Activated CD8-positive, alpha-beta memory T cell treated with anti-CD3 and anti-CD28 coated beads, Interleukin-2, amount 50 U/mL, for 4 hours (primary cell): ENCODE results near the gene C19orf12.

Experiments
- DNase-seq: peaks from one replicate; pipeline ENCODE4 v3.0.0-alpha.2; 2020

C19orf12 gene

GRCh38 chr19:29714953-29715700 lies at the start of gene C19orf12:
C19orf12 (minus strand) TSS chr19:29715261; CDS start chr19:29708413, 6,848 bp downstream.
- DNase-seq, result peak; percentile 60

GRCh38 chr19:29764361-29764760 lies 49.3 kb upstream of the C19orf12 start:
- no peak for DNase-seq

- no peak for DNase-seq
These were observed 48.1 kb upstream of the C19orf12 start for GRCh38 chr19:29763196-29763595.

GRCh38 chr19:29761575-29762232 lies 46.6 kb upstream of the C19orf12 start:
- no peak for DNase-seq

GRCh38 chr19:29760752-29761502 lies 45.9 kb upstream of the C19orf12 start:
- no peak for DNase-seq

GRCh38 chr19:29759359-29759758 lies 44.3 kb upstream of the C19orf12 start:
- DNase-seq, result no peak

GRCh38 chr19:29758863-29759262 lies 43.8 kb upstream of the C19orf12 start:
- no peak for DNase-seq

GRCh38 chr19:29757551-29757950 lies 42.5 kb upstream of the C19orf12 start:
- no peak for DNase-seq

- DNase-seq, result no peak
These were observed 38.9 kb upstream of the C19orf12 start for GRCh38 chr19:29753934-29754305.

GRCh38 chr19:29753190-29753933 lies 38.3 kb upstream of the C19orf12 start:
- no peak for DNase-seq

- no peak for DNase-seq
These were observed 37.5 kb upstream of the C19orf12 start for GRCh38 chr19:29752450-29753025.

GRCh38 chr19:29751932-29752331 lies 36.9 kb upstream of the C19orf12 start:
- no peak for DNase-seq

GRCh38 chr19:29750001-29750400 lies 34.9 kb upstream of the C19orf12 start:
- DNase-seq, result no peak

GRCh38 chr19:29748996-29749849 lies 34.2 kb upstream of the C19orf12 start:
- no peak for DNase-seq

- no peak for DNase-seq
These were observed 30.2 kb upstream of the C19orf12 start for GRCh38 chr19:29745253-29745652.

GRCh38 chr19:29743681-29744080 lies 28.6 kb upstream of the C19orf12 start:
- no peak for DNase-seq

- DNase-seq, result no peak
These were observed 26.7 kb upstream of the C19orf12 start for GRCh38 chr19:29741776-29742175.

- no peak for DNase-seq
These were observed 26.2 kb upstream of the C19orf12 start for GRCh38 chr19:29741226-29741625.

- DNase-seq, result no peak
These were observed 22.5 kb upstream of the C19orf12 start for GRCh38 chr19:29737461-29738000.

- no peak for DNase-seq
These were observed 20.8 kb upstream of the C19orf12 start for GRCh38 chr19:29735829-29736228.

GRCh38 chr19:29731331-29731850 lies 16.3 kb upstream of the C19orf12 start:
- DNase-seq, result no peak
